ENCODE measurements around the gene SPHK2.
A peak's percentile ranks its signal among the peaks of the same experiment; 100 is the strongest.

Gene SPHK2

GRCh38 chr19:48596679-48597465 is 22.4 kb upstream of the SPHK2 start:
- Histone ChIP-seq H3K9ac (ENCODE audit: insufficient read length, low read depth) (peak overlapping the region; percentile 21), H3K36me3 (ENCODE audit: insufficient read depth, insufficient read length, low read length) (no peaks in the 10 kb centered on the region), H3K4me3 (ENCODE audit: insufficient read length, low read depth) (peak overlapping the region; percentile 2), H3K27me3 (ENCODE audit: insufficient read depth, insufficient read length) (no peaks in the 10 kb centered on the region), H3K4me1 (ENCODE audit: insufficient read depth, insufficient read length) (no peaks in the 10 kb centered on the region), H3K9me3 (ENCODE audit: insufficient read depth, low read length) (no peaks in the 10 kb centered on the region)
- TF ChIP-seq SUZ12 (IDR thresholded peaks at IDR 0.05; ENCODE audit: extremely low read depth, insufficient read depth, insufficient read length) (no peak), ZNF274 (IDR thresholded peaks at IDR 0.05; ENCODE audit: low read depth, low read length) (no peak), YY1 (IDR thresholded peaks at IDR 0.05; ENCODE audit: insufficient read depth, insufficient read length) (no peak)
- no peak for DNase-seq (ENCODE audit: low read depth, low spot score)

- Histone ChIP-seq H3K4me3 (ENCODE audit: insufficient read length, low read depth) (no peak overlapping the region), H3K4me1 (ENCODE audit: insufficient read depth, insufficient read length) (no peaks in the 10 kb centered on the region), H3K9ac (ENCODE audit: insufficient read length, low read depth) (no peak overlapping the region), H3K36me3 (ENCODE audit: insufficient read depth, insufficient read length, low read length) (peaks cover 6% of the 10 kb centered on the region), H3K27me3 (ENCODE audit: insufficient read depth, insufficient read length) (no peaks in the 10 kb centered on the region), H3K9me3 (ENCODE audit: insufficient read depth, low read length) (no peaks in the 10 kb centered on the region)
- TF ChIP-seq YY1 (IDR thresholded peaks at IDR 0.05; ENCODE audit: insufficient read depth, insufficient read length) (no peak), SUZ12 (IDR thresholded peaks at IDR 0.05; ENCODE audit: extremely low read depth, insufficient read depth, insufficient read length) (no peak), ZNF274 (IDR thresholded peaks at IDR 0.05; ENCODE audit: low read depth, low read length) (no peak)
- no peak for DNase-seq (ENCODE audit: low read depth, low spot score)
These were observed 20.2 kb upstream of the SPHK2 start for GRCh38 chr19:48598996-48599700.

- TF ChIP-seq ZNF274 (IDR thresholded peaks at IDR 0.05; ENCODE audit: low read depth, low read length): no peak
- no peak for TF ChIP-seq YY1 (IDR thresholded peaks at IDR 0.05; ENCODE audit: insufficient read depth, insufficient read length)
- TF ChIP-seq SUZ12 (IDR thresholded peaks at IDR 0.05; ENCODE audit: extremely low read depth, insufficient read depth, insufficient read length): no peak
- Histone ChIP-seq H3K9me3 (ENCODE audit: insufficient read depth, low read length) (no peaks in the 10 kb centered on the region), H3K27me3 (ENCODE audit: insufficient read depth, insufficient read length) (no peaks in the 10 kb centered on the region), H3K4me3 (ENCODE audit: insufficient read length, low read depth) (no peak overlapping the region), H3K4me1 (ENCODE audit: insufficient read depth, insufficient read length) (no peaks in the 10 kb centered on the region), H3K36me3 (ENCODE audit: insufficient read depth, insufficient read length, low read length) (peaks cover 6% of the 10 kb centered on the region), H3K9ac (ENCODE audit: insufficient read length, low read depth) (no peak overlapping the region)
- no peak for DNase-seq (ENCODE audit: low read depth, low spot score)
These were observed 18.5 kb upstream of the SPHK2 start for GRCh38 chr19:48600679-48601417.

GRCh38 chr19:48603001-48603400 is 16.3 kb upstream of the SPHK2 start:
- Histone ChIP-seq H3K4me3 (ENCODE audit: insufficient read length, low read depth) (no peak overlapping the region), H3K4me1 (ENCODE audit: insufficient read depth, insufficient read length) (no peaks in the 10 kb centered on the region), H3K9me3 (ENCODE audit: insufficient read depth, low read length) (no peaks in the 10 kb centered on the region), H3K36me3 (ENCODE audit: insufficient read depth, insufficient read length, low read length) (peaks cover 20% of the 10 kb centered on the region), H3K27me3 (ENCODE audit: insufficient read depth, insufficient read length) (no peaks in the 10 kb centered on the region), H3K9ac (ENCODE audit: insufficient read length, low read depth) (no peak overlapping the region)
- no peak for TF ChIP-seq ZNF274 (IDR thresholded peaks at IDR 0.05; ENCODE audit: low read depth, low read length)
- no peak for TF ChIP-seq YY1 (IDR thresholded peaks at IDR 0.05; ENCODE audit: insufficient read depth, insufficient read length)
- TF ChIP-seq SUZ12 (IDR thresholded peaks at IDR 0.05; ENCODE audit: extremely low read depth, insufficient read depth, insufficient read length): no peak
- no peak for DNase-seq (ENCODE audit: low read depth, low spot score)

GRCh38 chr19:48603449-48603848 is 15.9 kb upstream of the SPHK2 start:
- no peak for DNase-seq (ENCODE audit: low read depth, low spot score)
- no peaks in the 10 kb centered on the region for H3K27me3 ChIP-seq (ENCODE audit: insufficient read depth, insufficient read length)
- H3K36me3 ChIP-seq (ENCODE audit: insufficient read depth, insufficient read length, low read length): peaks cover 20% of the 10 kb centered on the region
- H3K4me3 ChIP-seq (ENCODE audit: insufficient read length, low read depth): no peak overlapping the region
- TF ChIP-seq ZNF274 (IDR thresholded peaks at IDR 0.05; ENCODE audit: low read depth, low read length) (no peak), YY1 (IDR thresholded peaks at IDR 0.05; ENCODE audit: insufficient read depth, insufficient read length) (no peak), SUZ12 (IDR thresholded peaks at IDR 0.05; ENCODE audit: extremely low read depth, insufficient read depth, insufficient read length) (no peak)
- no peaks in the 10 kb centered on the region for H3K9me3 ChIP-seq (ENCODE audit: insufficient read depth, low read length)
- no peaks in the 10 kb centered on the region for H3K4me1 ChIP-seq (ENCODE audit: insufficient read depth, insufficient read length)
- H3K9ac ChIP-seq (ENCODE audit: insufficient read length, low read depth): no peak overlapping the region

GRCh38 chr19:48603850-48604249 is 15.5 kb upstream of the SPHK2 start:
- DNase-seq (ENCODE audit: low read depth, low spot score): no peak
- Histone ChIP-seq H3K4me1 (ENCODE audit: insufficient read depth, insufficient read length) (no peaks in the 10 kb centered on the region), H3K36me3 (ENCODE audit: insufficient read depth, insufficient read length, low read length) (peaks cover 22% of the 10 kb centered on the region), H3K4me3 (ENCODE audit: insufficient read length, low read depth) (no peak overlapping the region), H3K27me3 (ENCODE audit: insufficient read depth, insufficient read length) (no peaks in the 10 kb centered on the region), H3K9ac (ENCODE audit: insufficient read length, low read depth) (no peak overlapping the region), H3K9me3 (ENCODE audit: insufficient read depth, low read length) (no peaks in the 10 kb centered on the region)
- TF ChIP-seq ZNF274 (IDR thresholded peaks at IDR 0.05; ENCODE audit: low read depth, low read length) (no peak), YY1 (IDR thresholded peaks at IDR 0.05; ENCODE audit: insufficient read depth, insufficient read length) (no peak), SUZ12 (IDR thresholded peaks at IDR 0.05; ENCODE audit: extremely low read depth, insufficient read depth, insufficient read length) (no peak)
